ENCODE data around the gene AGPAT3.

AGPAT3 gene

DNA sequence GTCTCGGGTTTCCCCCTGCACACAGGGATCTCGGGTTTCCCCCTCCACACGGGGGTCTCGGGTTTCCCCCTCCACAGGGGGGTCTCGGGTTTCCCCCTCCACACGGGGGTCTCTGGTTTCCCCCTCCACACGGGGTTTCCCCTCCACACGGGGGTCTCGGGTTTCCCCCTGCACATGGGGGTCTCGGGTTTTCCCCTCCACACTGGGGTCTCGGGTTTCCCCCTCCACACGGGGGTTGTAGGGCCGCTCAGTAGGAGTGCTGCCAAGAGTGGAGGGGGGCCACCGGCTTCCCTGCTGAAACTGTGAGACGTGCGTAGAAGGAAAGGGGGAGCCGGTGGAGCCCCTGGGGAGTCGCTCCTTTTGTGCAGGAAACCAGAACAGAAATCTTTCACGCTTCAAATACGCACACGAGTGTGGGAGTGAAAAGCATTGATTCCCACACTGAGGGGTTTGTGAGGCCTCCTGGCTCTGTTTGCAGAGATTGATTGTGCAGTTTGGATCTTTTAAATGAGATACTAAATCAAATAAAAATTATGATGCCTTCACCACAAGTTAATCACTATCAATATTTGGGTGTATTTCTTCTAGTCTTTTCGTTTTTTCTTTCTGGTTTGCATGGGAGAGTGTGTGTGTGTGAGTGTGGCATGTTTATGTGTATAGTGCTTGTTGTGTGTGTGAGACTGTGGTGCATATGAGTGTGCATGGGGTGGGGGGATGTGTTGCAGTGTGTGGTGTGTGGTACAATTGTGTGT, 92.8 kb downstream of the AGPAT3 start:
- no peak for DNase-seq

GRCh38 chr21:43958364-43959158, 93.5 kb downstream of the AGPAT3 start:
- DNase-seq: no peak

GRCh38 chr21:43959231-43960116, 94.5 kb downstream of the AGPAT3 start:
- DNase-seq: no peak

- no peak for DNase-seq
Observed at GRCh38 chr21:43961382-43961909, 96.4 kb downstream of the AGPAT3 start.

DNA sequence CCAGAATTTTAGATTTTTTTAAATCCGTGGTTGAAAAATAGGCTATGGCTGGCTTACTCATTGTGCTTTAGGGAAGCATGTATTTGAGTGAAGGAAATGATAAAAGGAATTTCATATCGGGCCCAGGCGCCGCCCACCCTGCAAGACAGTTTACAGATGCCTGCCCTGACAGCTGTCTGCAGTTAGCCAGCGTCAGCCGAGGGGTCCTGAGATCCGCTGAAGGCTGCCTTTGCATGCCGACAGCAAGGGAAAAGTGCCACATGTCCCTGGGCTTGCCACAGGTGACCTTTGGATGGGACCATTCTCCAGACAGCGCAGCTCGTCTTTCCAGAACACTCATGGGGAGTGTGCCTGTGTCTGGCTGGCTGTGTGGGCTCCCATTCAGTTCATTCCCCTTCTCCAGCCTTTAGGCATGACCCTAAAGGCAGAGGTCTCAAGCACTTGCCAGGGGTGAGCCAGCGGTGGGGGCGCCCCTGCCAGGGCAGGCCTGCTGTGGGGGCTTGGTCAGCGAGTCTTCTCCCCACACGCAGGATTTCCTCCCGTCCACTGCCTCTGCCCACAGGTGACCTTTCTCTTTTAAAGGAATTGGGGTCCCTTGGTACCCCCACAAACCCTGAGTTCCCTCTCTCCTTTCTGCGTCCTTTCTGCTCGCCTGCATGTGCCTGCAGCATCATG, 101.0 kb downstream of the AGPAT3 start:
- no peak for DNase-seq

GRCh38 chr21:43966946-43967512, 102.0 kb downstream of the AGPAT3 start:
- DNase-seq: no peak

- no peak for DNase-seq
Observed at GRCh38 chr21:43967981-43968380, 103.0 kb downstream of the AGPAT3 start.

DNA sequence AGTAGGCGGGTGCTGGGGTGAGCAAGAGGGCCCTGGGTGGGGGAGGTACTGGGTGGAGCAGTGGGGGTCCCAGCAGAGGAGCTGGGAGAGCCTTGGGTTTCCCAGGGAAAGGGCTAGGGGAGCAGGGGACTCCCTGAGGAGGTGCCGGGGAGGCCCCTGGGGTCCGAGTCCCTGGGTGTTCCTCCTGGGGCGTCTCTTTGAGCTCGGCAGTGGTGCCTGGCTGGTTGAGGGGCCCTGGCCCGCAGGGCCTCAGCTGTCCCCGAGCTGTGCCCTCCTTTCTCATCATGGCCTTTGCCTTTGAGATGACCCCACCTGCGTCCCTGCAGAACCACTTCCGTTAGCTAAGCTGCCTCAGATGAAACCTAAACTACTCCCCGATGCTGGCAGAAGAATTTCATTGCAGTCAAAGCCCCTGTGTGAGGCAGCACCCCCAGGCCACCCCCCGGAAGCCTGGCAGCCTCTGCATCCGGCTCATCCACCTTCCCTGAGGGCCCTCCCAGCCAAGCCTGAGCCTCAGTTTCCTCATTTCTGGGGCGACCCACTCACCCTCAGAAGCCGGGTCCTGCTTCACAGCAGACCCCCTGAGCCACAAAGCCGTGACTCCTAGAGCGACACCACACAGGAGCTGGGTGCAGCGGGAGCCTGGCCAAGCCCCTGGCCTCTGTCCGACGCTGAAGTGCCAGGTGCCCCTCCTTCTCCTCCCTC, 103.5 kb downstream of the AGPAT3 start:
- DNase-seq: no peak

- no peak for DNase-seq
Observed at GRCh38 chr21:43969115-43969444, 104.1 kb downstream of the AGPAT3 start.

DNA sequence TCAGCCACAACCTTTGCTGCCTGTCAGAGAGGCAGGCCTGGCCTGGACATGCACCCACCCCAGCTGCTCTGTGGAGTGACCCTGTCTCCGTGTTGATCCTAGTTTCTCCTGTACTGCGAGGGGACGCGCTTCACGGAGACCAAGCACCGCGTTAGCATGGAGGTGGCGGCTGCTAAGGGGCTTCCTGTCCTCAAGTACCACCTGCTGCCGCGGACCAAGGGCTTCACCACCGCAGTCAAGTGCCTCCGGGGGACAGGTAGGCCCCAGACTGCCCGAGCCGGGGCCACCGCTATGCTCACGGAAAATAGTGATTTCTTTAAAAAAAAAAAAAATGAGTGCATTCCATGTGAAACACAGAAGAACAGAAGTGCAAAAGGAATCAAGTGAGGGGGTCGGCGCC, 105.5 kb downstream of the AGPAT3 start:
- no peak for DNase-seq

GRCh38 chr21:43971201-43971991, 106.4 kb downstream of the AGPAT3 start:
- DNase-seq: peak in 3 of 4 experiments; percentile 13 to 32 (median 18)

- no peak for DNase-seq
Observed at GRCh38 chr21:43971992-43972255, 106.9 kb downstream of the AGPAT3 start.

DNA sequence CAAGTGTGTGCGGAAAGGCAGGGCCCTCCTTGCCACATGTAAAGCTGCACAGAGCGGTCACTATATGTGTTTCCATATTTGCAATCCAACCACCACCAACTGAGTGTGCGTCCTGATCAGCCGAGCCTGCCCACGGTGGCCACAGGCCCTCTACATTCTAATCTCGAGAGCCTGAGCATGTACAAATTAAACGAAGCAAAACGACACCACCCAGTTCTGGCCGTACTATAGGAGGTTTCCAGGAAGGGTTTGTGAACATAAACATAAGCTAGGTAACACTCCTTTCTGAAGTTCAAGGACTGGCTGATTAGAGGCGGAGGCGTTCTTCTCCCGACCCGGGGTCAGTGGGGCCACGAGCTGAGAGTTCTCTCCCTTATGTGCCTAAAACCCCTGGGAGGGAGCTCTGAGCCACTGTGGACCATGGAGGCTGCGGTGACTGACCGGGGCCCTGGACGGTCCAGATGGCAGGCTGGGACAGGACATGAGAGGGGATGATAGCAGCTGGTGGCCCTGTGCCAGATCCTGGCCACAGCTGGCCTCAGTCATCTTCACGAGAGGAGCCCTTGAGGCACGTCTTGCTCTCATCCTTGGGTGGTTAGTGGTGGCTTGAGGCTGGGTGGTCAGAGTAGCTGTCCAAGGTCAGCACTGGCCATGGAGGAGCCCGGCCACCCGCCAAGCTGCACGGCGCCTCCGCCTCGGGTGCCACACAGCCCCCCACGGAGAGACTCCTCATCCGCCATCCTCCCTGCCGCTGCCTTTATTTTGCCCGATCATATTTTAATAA, 108.0 kb downstream of the AGPAT3 start:
- no peak for DNase-seq

GRCh38 chr21:43973634-43973955, 108.6 kb downstream of the AGPAT3 start:
- DNase-seq: no peak

- DNase-seq: no peak
Observed at GRCh38 chr21:43974791-43975468, 109.9 kb downstream of the AGPAT3 start.

DNA sequence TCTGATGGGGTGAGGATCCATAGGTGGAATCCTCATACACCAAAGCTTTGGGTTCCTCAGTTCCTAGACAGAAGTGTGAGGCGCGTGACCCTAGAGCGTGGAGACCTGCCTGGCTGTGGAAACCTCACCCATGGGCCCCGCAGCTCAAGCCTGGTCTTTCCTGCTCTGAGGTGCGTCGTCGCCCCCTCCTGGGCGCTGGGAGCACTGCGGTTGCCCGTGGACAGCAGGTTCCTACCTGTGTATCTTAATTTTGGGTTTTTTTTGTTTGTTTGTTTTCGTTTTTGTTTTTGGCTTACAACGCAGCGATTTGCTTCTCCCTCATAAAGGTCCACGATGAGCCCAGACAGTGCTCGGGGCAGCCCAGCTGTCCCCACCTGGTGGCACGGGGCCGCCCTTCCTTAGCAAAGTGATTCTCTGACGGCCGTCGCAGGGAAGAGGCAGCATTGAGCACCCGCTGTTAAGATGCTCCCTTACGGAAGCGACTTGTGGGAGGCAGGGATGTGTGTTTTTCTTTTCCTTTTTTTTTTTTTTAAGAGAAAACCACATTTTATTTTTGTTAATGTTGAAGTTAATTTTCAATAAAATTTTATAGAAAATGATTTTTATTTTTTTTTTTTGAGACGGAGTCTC, 110.6 kb downstream of the AGPAT3 start:
- peak; percentile 60 to 83 (median 68) for DNase-seq

DNA sequence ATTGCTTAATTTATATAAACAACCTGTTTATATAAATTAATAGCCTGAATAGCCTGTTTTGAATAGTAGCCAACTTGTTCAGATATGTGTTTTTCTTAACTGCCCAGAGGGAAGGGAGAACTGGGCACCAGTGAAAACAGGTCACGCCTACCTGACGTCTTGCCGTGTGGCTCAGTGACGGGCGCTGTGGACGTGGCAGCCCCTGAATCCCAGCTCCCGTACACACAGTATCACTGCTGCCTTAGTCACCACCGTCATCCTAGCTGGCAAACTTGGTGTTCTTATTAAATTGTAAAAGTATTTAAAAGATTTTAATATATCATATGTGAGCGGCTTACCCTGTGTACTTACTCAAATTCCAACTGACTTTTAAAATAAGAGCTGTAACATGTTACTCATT, 111.6 kb downstream of the AGPAT3 start:
- DNase-seq: no peak

GRCh38 chr21:43978060-43978459, 113.0 kb downstream of the AGPAT3 start:
- no peak for DNase-seq

- no peak for DNase-seq
Observed at GRCh38 chr21:43979654-43980053, 114.6 kb downstream of the AGPAT3 start.

Measured in suppressor macrophage (primary cell).